Right lobe of liver (tissue), 4 donors: Measurements from ENCODE around the gene LYPD3.

Experiments used
- POLR2A ChIP-seq: fragments of 450-650 bp; IDR thresholded peaks from one replicate; pipeline ENCODE4 v1.6.1; 2017; ENCODE audit warnings: antibody characterized with exemption, mild to moderate bottlenecking
- TF ChIP-seq, protein P1 (sequence below), 4 donors: fragments of 200-600 bp in 3 of 4; fragments of 450-650 bp in 1 of 4; IDR thresholded peaks; one replicate each; pipeline versions ENCODE4 v1.5.1 to v1.8.0; 2016 to 2022; ENCODE audit warnings: antibody characterized with exemption in 4 of 4, mild to moderate bottlenecking in 2 of 4
- donor health status: DM: no; HTN: no; CAD: no.
- donor health status: DM: no; HTN: no; CAD: no.
- donor health status: DM: no; HTN: yes; CAD: no.

DNA sequence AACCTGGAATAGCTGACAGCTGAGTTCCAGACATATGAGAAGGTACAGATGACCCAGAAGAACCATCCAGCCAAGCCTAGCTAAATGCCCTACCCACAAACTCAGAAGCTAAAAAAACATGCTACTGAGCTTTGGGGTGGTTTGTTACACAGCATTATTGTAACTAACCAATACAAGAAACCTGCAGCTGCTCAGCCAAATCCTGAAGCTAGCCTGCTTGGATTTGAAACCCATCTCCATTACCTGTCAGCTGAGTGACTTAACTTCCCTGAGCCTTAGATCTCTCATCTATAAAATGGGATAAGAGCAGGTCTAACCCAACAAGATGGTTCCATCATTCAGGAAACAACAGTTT lies 25.7 kb downstream of the LYPD3 start:
- TF ChIP-seq, protein P1, sequence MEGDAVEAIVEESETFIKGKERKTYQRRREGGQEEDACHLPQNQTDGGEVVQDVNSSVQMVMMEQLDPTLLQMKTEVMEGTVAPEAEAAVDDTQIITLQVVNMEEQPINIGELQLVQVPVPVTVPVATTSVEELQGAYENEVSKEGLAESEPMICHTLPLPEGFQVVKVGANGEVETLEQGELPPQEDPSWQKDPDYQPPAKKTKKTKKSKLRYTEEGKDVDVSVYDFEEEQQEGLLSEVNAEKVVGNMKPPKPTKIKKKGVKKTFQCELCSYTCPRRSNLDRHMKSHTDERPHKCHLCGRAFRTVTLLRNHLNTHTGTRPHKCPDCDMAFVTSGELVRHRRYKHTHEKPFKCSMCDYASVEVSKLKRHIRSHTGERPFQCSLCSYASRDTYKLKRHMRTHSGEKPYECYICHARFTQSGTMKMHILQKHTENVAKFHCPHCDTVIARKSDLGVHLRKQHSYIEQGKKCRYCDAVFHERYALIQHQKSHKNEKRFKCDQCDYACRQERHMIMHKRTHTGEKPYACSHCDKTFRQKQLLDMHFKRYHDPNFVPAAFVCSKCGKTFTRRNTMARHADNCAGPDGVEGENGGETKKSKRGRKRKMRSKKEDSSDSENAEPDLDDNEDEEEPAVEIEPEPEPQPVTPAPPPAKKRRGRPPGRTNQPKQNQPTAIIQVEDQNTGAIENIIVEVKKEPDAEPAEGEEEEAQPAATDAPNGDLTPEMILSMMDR (IDR thresholded peaks at IDR 0.05): no peak
- no peak for TF ChIP-seq POLR2A
